ENCODE measurements around the gene SARDH. TPM values are rescaled to one million over a fixed set of nuclear protein-coding genes. Genes with fewer than 3 reads are reported as not detected.
A peak's percentile ranks its signal among the peaks of the same experiment; 100 is the strongest.
"Not testable (repeated sequence)": the region's sequence is repeated elsewhere in the genome, so short reads cannot be mapped to it uniquely, and the experiment has no call there.

SARDH gene
- polyA plus RNA-seq, 6 donors from 2014 or later: 0.21 TPM; not detected in 5

GRCh38 chr9:133629221-133630110 is 108.7 kb downstream of the SARDH start:
- H3K27me3 Mint-ChIP-seq: peaks cover 20 to 54% (median 22%) of the 10 kb centered on the region in 3 donors
- H3K4me3 Mint-ChIP-seq: no peak overlapping the region
- H3K9me3 Mint-ChIP-seq: peaks cover 11 to 33% (median 24%) of the 10 kb centered on the region in 7 donors
- no peak overlapping the region for H3K27ac Mint-ChIP-seq
- ATAC-seq (ENCODE audit: low read depth in 2 of 2) (no peak), DNase-seq (no peak)
- peaks cover 12 to 26% of the 10 kb centered on the region in 2 donors for H3K36me3 Mint-ChIP-seq
- no peaks in the 10 kb centered on the region for H3K4me1 Mint-ChIP-seq

DNA sequence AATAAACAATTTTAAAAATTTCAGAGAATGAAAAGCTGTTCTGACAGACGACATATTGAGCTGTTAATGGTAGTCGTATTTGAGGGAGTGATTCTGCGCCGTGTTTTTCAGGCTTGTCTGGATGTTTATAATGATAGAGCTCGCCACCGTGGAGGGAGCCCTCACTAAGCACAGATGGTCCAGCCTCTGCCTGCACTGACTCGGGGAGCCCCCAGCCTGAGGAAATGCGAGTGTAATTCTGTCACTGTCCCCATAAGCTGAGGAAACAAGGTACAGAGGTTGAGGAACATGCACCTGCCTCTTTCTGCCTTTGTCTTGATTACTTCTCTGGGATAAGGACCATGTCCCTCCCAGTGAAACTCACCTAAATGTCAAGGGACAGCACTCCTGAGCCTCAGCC is 109.4 kb downstream of the SARDH start:
- no peak overlapping the region for H3K27ac Mint-ChIP-seq
- H3K9me3 Mint-ChIP-seq: peaks cover 14 to 37% (median 26%) of the 10 kb centered on the region in 7 donors
- H3K36me3 Mint-ChIP-seq: peaks cover 12 to 30% of the 10 kb centered on the region in 2 donors
- peaks cover 22 to 58% (median 26%) of the 10 kb centered on the region in 3 donors for H3K27me3 Mint-ChIP-seq
- ATAC-seq (ENCODE audit: low read depth in 2 of 2): no peak
- H3K4me3 Mint-ChIP-seq: no peak overlapping the region
- no peaks in the 10 kb centered on the region for H3K4me1 Mint-ChIP-seq
- DNase-seq: no peak

GRCh38 chr9:133627341-133627740 is 110.8 kb downstream of the SARDH start:
- peaks cover 0 to under 1% (median 0%) of the 10 kb centered on the region in 3 donors for H3K4me1 Mint-ChIP-seq
- H3K36me3 Mint-ChIP-seq: peaks cover 12 to 32% of the 10 kb centered on the region in 2 donors
- no peak overlapping the region for H3K4me3 Mint-ChIP-seq
- H3K27ac Mint-ChIP-seq: no peak overlapping the region
- peaks cover 23 to 63% (median 41%) of the 10 kb centered on the region in 3 donors for H3K27me3 Mint-ChIP-seq
- ATAC-seq (ENCODE audit: low read depth in 2 of 2) (no peak), DNase-seq (no peak)
- peaks cover 14 to 37% (median 26%) of the 10 kb centered on the region in 7 donors for H3K9me3 Mint-ChIP-seq

DNA sequence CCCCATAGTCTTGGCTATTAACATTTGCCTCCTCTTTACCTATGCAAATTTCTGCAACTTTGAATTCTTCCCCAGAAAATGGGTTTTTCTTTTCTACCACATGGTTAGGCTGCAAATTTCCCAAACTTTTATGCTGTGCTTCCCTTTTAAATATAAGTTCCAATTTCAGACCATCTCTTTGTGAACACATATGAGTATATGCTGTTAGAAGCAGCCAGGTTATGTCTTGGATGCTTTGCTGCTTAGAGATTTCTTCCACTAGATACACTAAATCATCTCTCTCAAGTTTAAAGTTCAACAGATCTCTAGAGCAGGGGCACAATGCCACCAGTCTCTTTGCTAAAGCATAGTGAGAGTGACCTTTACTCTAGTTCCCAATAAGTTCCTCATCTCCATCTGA is 112.1 kb downstream of the SARDH start:
- not testable (repeated sequence) for DNase-seq; H3K27ac Mint-ChIP-seq; H3K4me1 Mint-ChIP-seq; H3K4me3 Mint-ChIP-seq; ATAC-seq (ENCODE audit: low read depth in 2 of 2)
- Mint-ChIP-seq H3K36me3 (peaks cover 12 to 38% of the 10 kb centered on the region in 2 donors), H3K27me3 (peaks cover 29 to 72% (median 49%) of the 10 kb centered on the region in 3 donors), H3K9me3 (peaks cover 14 to 37% (median 26%) of the 10 kb centered on the region in 7 donors)

- no peak overlapping the region for H3K27ac Mint-ChIP-seq
- H3K27me3 Mint-ChIP-seq: peaks cover 35 to 66% (median 66%) of the 10 kb centered on the region in 3 donors
- no peak overlapping the region for H3K4me3 Mint-ChIP-seq
- ATAC-seq (ENCODE audit: low read depth in 2 of 2) (no peak), DNase-seq (no peak)
- H3K4me1 Mint-ChIP-seq: peaks cover 7 to 20% (median 11%) of the 10 kb centered on the region in 3 donors
- H3K36me3 Mint-ChIP-seq: peaks cover 12 to 38% of the 10 kb centered on the region in 2 donors
- peaks cover 14 to 37% (median 26%) of the 10 kb centered on the region in 7 donors for H3K9me3 Mint-ChIP-seq
Observed at GRCh38 chr9:133622555-133622954, 115.6 kb downstream of the SARDH start.

- H3K9me3 Mint-ChIP-seq: peaks cover 12 to 29% (median 20%) of the 10 kb centered on the region in 7 donors
- no peak overlapping the region for H3K4me3 Mint-ChIP-seq
- ATAC-seq (ENCODE audit: low read depth in 2 of 2): no peak
- peaks cover 7 to 20% (median 11%) of the 10 kb centered on the region in 3 donors for H3K4me1 Mint-ChIP-seq
- DNase-seq: no peak
- peaks cover 10 to 32% of the 10 kb centered on the region in 2 donors for H3K36me3 Mint-ChIP-seq
- peak overlapping the region in 1 of 6 donors; percentile 75 for H3K27ac Mint-ChIP-seq
- H3K27me3 Mint-ChIP-seq: peaks cover 34 to 69% (median 68%) of the 10 kb centered on the region in 3 donors
Observed at GRCh38 chr9:133621725-133622267, 116.4 kb downstream of the SARDH start.

DNA sequence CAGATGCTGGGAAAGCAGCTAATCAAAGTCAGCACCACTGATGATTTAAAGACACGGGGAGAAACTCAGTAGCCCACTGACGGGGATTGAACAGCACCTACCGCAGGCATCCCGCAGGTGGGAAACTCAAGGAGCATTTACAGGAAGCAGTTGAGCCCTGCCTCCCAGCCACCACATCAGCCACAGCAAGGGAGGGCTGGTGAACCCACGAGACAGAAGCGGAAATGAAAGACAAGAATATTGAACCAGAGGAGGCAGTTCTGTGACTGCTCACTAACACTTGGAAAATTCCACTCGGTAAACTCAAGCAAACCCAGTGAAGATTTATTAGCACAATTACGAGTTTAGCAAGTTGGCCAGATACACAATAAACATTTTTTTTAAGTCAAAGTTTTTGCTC is 118.4 kb downstream of the SARDH start:
- ATAC-seq (ENCODE audit: low read depth in 2 of 2) (peak; percentile 80 to 82), DNase-seq (peak; percentile 18)
- H3K4me1 Mint-ChIP-seq: peaks cover 7 to 20% (median 11%) of the 10 kb centered on the region in 3 donors
- H3K36me3 Mint-ChIP-seq: peaks cover 0 to 16% of the 10 kb centered on the region in 2 donors
- H3K27ac Mint-ChIP-seq: no peak overlapping the region
- peaks cover 2 to 9% (median 4%) of the 10 kb centered on the region in 7 donors for H3K9me3 Mint-ChIP-seq
- peak overlapping the region in 2 of 8 donors; percentile 8 to 13 for H3K4me3 Mint-ChIP-seq
- H3K27me3 Mint-ChIP-seq: peaks cover 24 to 73% (median 67%) of the 10 kb centered on the region in 3 donors

GRCh38 chr9:133618726-133619125 is 119.4 kb downstream of the SARDH start:
- ATAC-seq (ENCODE audit: low read depth in 2 of 2) (no peak), DNase-seq (no peak)
- Mint-ChIP-seq H3K4me3 (no peak overlapping the region), H3K27me3 (peaks cover 34 to 73% (median 65%) of the 10 kb centered on the region in 3 donors), H3K4me1 (peaks cover 7 to 20% (median 11%) of the 10 kb centered on the region in 3 donors), H3K9me3 (no peaks in the 10 kb centered on the region), H3K27ac (peak overlapping the region in 1 of 6 donors; percentile 78), H3K36me3 (peaks cover 0 to 8% of the 10 kb centered on the region in 2 donors)

DNA sequence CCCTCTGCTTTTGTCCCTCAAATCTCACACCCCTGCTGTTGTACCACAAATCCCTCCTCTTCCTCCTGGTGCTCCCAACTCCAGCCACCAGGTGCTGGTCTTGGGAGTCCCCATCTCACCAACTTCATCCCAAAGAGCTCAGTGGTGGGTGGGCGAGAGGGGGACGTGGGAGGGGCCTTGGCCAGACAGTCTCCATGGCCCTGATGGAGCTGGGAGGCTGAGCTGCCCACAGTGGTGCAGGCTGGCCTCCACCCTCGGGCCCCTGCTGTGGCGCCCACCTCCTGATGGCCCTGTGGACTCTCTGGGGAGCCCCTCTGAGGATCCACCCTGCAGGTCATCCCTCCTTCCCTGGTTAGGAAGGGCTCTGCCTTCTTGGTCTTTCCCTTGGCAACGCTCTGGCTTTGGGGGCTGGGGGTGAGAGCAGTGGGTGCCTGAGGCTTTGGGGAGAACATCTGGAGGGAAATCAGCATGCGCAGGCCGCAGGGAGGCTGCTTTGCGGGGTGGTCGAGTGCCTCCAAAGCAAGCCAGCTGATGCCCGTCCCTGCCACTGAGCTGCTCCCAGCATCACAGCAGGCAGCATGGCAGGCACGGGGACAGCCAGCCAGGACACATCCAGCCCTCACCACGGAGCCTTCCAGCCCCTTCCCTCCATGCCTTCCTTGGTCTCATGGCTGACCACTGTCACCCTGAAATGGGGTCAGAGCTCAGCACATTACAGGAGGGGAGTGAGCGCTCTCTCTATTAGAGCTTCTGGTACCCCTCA is 121.3 kb downstream of the SARDH start:
- H3K27ac Mint-ChIP-seq: no peak overlapping the region
- H3K36me3 Mint-ChIP-seq: peaks cover 0 to under 1% of the 10 kb centered on the region in 2 donors
- H3K4me3 Mint-ChIP-seq: no peak overlapping the region
- H3K27me3 Mint-ChIP-seq: peaks cover 41 to 69% (median 64%) of the 10 kb centered on the region in 3 donors
- DNase-seq (no peak), ATAC-seq (ENCODE audit: low read depth in 2 of 2) (no peak)
- H3K9me3 Mint-ChIP-seq: no peaks in the 10 kb centered on the region
- peaks cover 7 to 18% (median 7%) of the 10 kb centered on the region in 3 donors for H3K4me1 Mint-ChIP-seq

GRCh38 chr9:133615606-133616188 is 122.5 kb downstream of the SARDH start:
- no peak for DNase-seq
- Mint-ChIP-seq H3K4me1 (peaks cover 7 to 10% (median 7%) of the 10 kb centered on the region in 3 donors), H3K36me3 (no peaks in the 10 kb centered on the region), H3K27me3 (peaks cover 51 to 76% (median 72%) of the 10 kb centered on the region in 3 donors), H3K4me3 (no peak overlapping the region), H3K9me3 (no peaks in the 10 kb centered on the region), H3K27ac (no peak overlapping the region)
- ATAC-seq (ENCODE audit: low read depth in 2 of 2): no peak

DNA sequence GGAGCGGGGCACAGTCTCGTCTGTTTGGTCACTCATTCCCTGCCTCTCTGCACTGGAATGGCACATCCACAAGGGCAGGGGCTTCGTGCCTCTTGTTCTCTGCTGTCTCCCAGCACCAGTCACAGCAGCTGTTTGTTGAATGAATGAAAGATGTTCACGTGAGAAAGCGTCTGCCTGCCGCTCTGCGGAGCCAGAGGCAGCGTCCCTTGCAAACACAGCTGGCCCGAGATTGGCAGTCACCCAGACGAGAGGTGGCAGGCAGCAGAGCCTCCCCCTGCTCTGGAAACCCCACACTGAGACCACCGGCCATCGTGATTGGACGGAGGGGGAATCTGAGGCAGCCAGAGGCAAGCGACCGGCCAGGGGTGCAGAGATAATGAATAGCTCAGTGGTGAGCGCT is 123.0 kb downstream of the SARDH start:
- no peak overlapping the region for H3K4me3 Mint-ChIP-seq

GRCh38 chr9:133614678-133615077 is 123.5 kb downstream of the SARDH start:
- H3K36me3 Mint-ChIP-seq: no peaks in the 10 kb centered on the region
- peaks cover 2 to 6% (median 2%) of the 10 kb centered on the region in 3 donors for H3K4me1 Mint-ChIP-seq
- H3K4me3 Mint-ChIP-seq: no peak overlapping the region
- ATAC-seq (ENCODE audit: low read depth in 2 of 2): no peak
- H3K27me3 Mint-ChIP-seq: peaks cover 56 to 87% (median 82%) of the 10 kb centered on the region in 3 donors
- peak overlapping the region in 1 of 6 donors; percentile 39 for H3K27ac Mint-ChIP-seq
- no peak for DNase-seq
- H3K9me3 Mint-ChIP-seq: no peaks in the 10 kb centered on the region

More for the DNA sequence above, 123.0 kb downstream of the SARDH start:
- H3K27me3 Mint-ChIP-seq: peaks cover 56 to 81% (median 77%) of the 10 kb centered on the region in 3 donors
- no peaks in the 10 kb centered on the region for H3K9me3 Mint-ChIP-seq
- peaks cover 7 to 10% (median 7%) of the 10 kb centered on the region in 3 donors for H3K4me1 Mint-ChIP-seq
- ATAC-seq (ENCODE audit: low read depth in 2 of 2) (no peak), DNase-seq (no peak)
- no peaks in the 10 kb centered on the region for H3K36me3 Mint-ChIP-seq
- H3K27ac Mint-ChIP-seq: no peak overlapping the region
